Measurements from ENCODE around the gene CCDC71. TPM values are rescaled to one million over a fixed set of nuclear protein-coding genes. Genes with fewer than 3 reads are reported as not detected.
A peak's percentile ranks its signal among the peaks of the same experiment; 100 is the strongest.

CCDC71 gene
- total and polyA plus RNA-seq, 9 of the 15 experiments (the other 6 are each of a cell fraction or from before 2014, with no cell fraction given), result 0.13 to 19.3 (median 14.3) TPM

DNA sequence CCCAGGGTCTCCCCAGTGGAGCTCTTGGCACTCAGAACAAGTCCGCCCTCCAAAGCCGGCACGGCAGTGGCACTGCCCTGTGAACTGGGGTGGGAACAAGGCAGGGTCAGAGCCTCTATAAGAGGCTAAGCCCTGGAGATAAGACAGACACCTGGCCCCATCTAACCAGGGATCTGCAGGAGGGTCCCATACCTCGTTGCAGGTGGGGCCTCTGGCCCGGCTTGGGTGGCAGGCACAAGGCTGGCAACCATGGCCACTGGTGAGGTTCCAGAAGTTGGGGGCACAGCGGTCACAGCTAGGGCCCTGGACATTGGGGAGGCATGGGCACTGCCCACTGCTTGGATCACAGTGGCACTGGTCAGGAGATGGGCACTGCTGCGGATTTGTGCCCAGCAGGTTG, 41.9 kb downstream of the CCDC71 start:
- FAIRE-seq, result no peak

More for the DNA sequence above, 41.9 kb downstream of the CCDC71 start:
- Histone ChIP-seq H3K4me3 (no peak overlapping the region), H3K4me2 (ENCODE audit: insufficient read depth, low read length) (no peak overlapping the region), H3K4me1 (replicated peaks in 1 of 2; ENCODE audit: control insufficient read depth in 2 of 2, insufficient read depth in 2 of 2, low read length in 2 of 2) (peaks cover 7 to 39% of the 10 kb centered on the region in 2 experiments; a peak in 4 of 5 replicates), H2AFZ (ENCODE audit: low read depth, low read length) (no peak overlapping the region), H3K27ac (ENCODE audit: extremely low read depth, low read depth, low read length) (no peak overlapping the region), H3K27me3 (ENCODE audit: control insufficient read depth in 2 of 2, insufficient read depth in 2 of 2, low read length in 2 of 2) (no peaks in the 10 kb centered on the region), H3K36me3 (ENCODE audit: control insufficient read depth, insufficient read depth, low read length) (peaks cover 5% of the 10 kb centered on the region; the same call in 1 of the 3 replicates), H3K79me2 (ENCODE audit: control insufficient read depth, insufficient read depth, low read length) (peaks cover 14% of the 10 kb centered on the region), H4K20me1 (replicated peaks; ENCODE audit: control insufficient read depth, insufficient read depth, low read length) (no peaks in the 10 kb centered on the region), H3K9me3 (replicated peaks; ENCODE audit: control insufficient read depth, insufficient read depth, low read depth, low read length) (no peaks in the 10 kb centered on the region), H3K9ac (ENCODE audit: insufficient read depth in 1 of 2, low read depth in 2 of 2, low read length in 2 of 2) (peak overlapping the region in 1 of 2 experiments; percentile 17; a peak in 1 of 4 replicates), H3K9me1 (ENCODE audit: control insufficient read depth, insufficient read depth, low read length) (no peaks in the 10 kb centered on the region)
- intact Hi-C loops (cut with micrococcal nuclease), result no loop called here
- 43% methylated on average over 5 of the region's 7 CpGs for WGBS (ENCODE audit: insufficient coverage, low coverage, missing lambda C conversion rate)
- ChIA-PET POLR2A (interaction anchor here (2.1 kb wide), 1 partner anchor 8 kb away, joined by 5 read pairs; the partner anchor contains the start of gene LAMB2), CTCF (ENCODE audit: low intra/inter-chr PET ratio) (no interaction called here)
- DNase-seq (ENCODE audit: extremely low read depth in 1 of 4, low spot score in 3 of 4) (no peak), ATAC-seq (no peak)
- TF ChIP-seq, protein P1, sequence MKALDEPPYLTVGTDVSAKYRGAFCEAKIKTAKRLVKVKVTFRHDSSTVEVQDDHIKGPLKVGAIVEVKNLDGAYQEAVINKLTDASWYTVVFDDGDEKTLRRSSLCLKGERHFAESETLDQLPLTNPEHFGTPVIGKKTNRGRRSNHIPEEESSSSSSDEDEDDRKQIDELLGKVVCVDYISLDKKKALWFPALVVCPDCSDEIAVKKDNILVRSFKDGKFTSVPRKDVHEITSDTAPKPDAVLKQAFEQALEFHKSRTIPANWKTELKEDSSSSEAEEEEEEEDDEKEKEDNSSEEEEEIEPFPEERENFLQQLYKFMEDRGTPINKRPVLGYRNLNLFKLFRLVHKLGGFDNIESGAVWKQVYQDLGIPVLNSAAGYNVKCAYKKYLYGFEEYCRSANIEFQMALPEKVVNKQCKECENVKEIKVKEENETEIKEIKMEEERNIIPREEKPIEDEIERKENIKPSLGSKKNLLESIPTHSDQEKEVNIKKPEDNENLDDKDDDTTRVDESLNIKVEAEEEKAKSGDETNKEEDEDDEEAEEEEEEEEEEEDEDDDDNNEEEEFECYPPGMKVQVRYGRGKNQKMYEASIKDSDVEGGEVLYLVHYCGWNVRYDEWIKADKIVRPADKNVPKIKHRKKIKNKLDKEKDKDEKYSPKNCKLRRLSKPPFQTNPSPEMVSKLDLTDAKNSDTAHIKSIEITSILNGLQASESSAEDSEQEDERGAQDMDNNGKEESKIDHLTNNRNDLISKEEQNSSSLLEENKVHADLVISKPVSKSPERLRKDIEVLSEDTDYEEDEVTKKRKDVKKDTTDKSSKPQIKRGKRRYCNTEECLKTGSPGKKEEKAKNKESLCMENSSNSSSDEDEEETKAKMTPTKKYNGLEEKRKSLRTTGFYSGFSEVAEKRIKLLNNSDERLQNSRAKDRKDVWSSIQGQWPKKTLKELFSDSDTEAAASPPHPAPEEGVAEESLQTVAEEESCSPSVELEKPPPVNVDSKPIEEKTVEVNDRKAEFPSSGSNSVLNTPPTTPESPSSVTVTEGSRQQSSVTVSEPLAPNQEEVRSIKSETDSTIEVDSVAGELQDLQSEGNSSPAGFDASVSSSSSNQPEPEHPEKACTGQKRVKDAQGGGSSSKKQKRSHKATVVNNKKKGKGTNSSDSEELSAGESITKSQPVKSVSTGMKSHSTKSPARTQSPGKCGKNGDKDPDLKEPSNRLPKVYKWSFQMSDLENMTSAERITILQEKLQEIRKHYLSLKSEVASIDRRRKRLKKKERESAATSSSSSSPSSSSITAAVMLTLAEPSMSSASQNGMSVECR (CRISPR knock-in tag; IDR thresholded peaks at IDR 0.05), result no peak
- TF ChIP-seq C11orf30 (IDR thresholded peaks at IDR 0.05; ENCODE audit: low read depth), result no peak
- no peak for TF ChIP-seq TEAD2 (tag; IDR thresholded peaks at IDR 0.05)
- TF ChIP-seq ZNF778 (CRISPR knock-in tag; IDR thresholded peaks at IDR 0.05), result no peak
- TF ChIP-seq, protein P2, sequence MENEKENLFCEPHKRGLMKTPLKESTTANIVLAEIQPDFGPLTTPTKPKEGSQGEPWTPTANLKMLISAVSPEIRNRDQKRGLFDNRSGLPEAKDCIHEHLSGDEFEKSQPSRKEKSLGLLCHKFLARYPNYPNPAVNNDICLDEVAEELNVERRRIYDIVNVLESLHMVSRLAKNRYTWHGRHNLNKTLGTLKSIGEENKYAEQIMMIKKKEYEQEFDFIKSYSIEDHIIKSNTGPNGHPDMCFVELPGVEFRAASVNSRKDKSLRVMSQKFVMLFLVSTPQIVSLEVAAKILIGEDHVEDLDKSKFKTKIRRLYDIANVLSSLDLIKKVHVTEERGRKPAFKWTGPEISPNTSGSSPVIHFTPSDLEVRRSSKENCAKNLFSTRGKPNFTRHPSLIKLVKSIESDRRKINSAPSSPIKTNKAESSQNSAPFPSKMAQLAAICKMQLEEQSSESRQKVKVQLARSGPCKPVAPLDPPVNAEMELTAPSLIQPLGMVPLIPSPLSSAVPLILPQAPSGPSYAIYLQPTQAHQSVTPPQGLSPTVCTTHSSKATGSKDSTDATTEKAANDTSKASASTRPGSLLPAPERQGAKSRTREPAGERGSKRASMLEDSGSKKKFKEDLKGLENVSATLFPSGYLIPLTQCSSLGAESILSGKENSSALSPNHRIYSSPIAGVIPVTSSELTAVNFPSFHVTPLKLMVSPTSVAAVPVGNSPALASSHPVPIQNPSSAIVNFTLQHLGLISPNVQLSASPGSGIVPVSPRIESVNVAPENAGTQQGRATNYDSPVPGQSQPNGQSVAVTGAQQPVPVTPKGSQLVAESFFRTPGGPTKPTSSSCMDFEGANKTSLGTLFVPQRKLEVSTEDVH (IDR thresholded peaks at IDR 0.05; ENCODE audit: low read depth, partially characterized antibody), result no peak
- TF ChIP-seq ZNF586 (CRISPR knock-in tag; conservative IDR thresholded peaks at IDR 0.05), result no peak
- TF ChIP-seq HDAC1 (IDR thresholded peaks at IDR 0.05), result no peak
- TF ChIP-seq ZFP30 (CRISPR knock-in tag; IDR thresholded peaks at IDR 0.05; ENCODE audit: borderline replicate concordance), result no peak
- no peak for TF ChIP-seq SIN3A (IDR thresholded peaks at IDR 0.05; ENCODE audit: borderline replicate concordance in 2 of 2, control insufficient read depth in 1 of 2, low read depth in 2 of 2, low read length in 2 of 2)
- no peak for TF ChIP-seq PHF20 (IDR thresholded peaks at IDR 0.05; ENCODE audit: partially characterized antibody)
- no peak for TF ChIP-seq YBX1 (IDR thresholded peaks at IDR 0.05)
- no peak for TF ChIP-seq MTA2 (IDR thresholded peaks at IDR 0.05; ENCODE audit: low read depth)
- no peak for TF ChIP-seq ZKSCAN3 (CRISPR knock-in tag; IDR thresholded peaks at IDR 0.05)
- TF ChIP-seq, protein P3, sequence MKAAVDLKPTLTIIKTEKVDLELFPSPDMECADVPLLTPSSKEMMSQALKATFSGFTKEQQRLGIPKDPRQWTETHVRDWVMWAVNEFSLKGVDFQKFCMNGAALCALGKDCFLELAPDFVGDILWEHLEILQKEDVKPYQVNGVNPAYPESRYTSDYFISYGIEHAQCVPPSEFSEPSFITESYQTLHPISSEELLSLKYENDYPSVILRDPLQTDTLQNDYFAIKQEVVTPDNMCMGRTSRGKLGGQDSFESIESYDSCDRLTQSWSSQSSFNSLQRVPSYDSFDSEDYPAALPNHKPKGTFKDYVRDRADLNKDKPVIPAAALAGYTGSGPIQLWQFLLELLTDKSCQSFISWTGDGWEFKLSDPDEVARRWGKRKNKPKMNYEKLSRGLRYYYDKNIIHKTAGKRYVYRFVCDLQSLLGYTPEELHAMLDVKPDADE (conservative IDR thresholded peaks at IDR 0.05; ENCODE audit: control insufficient read depth, low read depth, low read length), result no peak
- BruUV-seq (replicated peaks), result no TSS peak
- in situ Hi-C loops (cut with MboI), result no loop called here
